HL-60/S4 treated with retinoic acid at 250 ng/mL for 4 days and 3 days (cell line): ENCODE results near the gene MERTK.
"Not testable (repeated sequence)": the region's sequence is repeated elsewhere in the genome, so short reads cannot be mapped to it uniquely, and the experiment has no call there.

Experiments used
- in situ Hi-C: fragments of 300-500 bp; cut with MboI; formaldehyde crosslinking; loops from 2 replicates; pipeline ENCODE4 v1.7.0; 2022; ENCODE audit warnings: low sequenced_read_pairs

MERTK gene

DNA sequence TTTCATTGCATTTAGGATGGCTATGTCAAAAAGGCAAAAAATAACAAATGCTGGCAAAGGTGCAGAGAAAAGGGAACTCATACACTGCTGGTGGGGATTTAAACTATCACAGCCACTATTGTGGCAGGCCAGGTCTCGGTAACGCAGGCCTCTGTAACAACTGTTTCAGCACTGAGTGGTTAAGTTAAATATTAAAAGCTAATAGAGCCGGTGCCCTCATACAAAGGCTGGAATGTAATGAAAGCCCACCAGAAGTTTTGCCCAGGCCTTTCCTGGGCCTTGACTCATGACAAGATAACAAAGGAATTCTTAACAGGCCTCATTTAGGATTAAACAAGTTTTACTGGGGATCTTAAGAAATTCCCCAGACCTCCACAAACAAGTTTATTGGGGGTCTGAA is 10.7 kb downstream of the MERTK start:
- in situ Hi-C loops, result no loop called here

DNA sequence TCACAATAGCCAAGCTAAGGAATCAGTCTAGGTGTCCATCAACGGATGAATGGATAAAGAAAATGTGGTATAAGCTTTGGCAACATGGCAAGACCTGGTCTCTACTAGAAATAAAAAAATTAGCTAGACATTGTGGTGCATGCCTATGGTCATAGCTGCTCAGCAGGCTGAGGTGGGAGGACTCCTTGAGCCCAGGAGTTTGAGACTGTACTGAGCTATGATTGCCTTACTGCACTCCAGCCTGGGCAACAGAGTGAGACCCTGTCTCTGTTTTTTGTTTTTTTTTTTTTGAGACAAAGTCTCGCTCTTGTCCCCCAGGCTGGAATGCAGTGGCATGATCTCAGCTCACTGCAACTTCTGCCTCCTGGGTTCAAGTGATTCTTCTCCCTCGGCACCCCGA is 11.6 kb downstream of the MERTK start:
- in situ Hi-C loops, result not testable (repeated sequence)

DNA sequence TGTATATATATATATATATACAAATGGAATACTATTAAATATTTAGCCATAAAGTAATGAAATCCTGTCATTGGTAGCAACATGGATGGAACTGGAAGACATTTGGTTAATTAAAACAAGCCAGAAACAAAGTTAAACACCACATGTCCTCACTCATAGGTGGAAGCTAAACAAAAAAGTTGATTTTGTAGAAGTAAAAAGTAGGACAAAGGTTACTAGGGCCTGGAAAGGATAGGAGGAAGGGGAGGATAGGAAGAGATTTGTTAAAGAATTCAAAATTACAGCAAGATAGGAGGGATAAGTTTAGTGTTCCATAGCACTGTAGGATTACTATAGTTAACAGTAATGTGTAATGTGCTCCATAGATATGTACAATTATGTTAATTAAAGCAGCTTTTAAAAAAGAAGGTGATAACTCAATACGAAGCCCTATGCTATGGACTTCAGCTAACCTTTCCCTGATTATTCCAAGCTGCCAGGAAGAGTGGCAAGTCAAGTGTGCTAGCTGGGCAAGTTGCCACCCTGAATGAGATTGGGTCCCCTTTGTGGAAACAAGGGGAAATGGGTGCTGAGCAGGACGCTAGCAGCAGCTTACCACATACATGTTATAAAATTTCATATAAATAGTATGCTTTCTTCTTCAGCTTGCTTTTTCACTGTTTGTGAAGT is 12.3 kb downstream of the MERTK start:
- in situ Hi-C loops, result no loop called here

DNA sequence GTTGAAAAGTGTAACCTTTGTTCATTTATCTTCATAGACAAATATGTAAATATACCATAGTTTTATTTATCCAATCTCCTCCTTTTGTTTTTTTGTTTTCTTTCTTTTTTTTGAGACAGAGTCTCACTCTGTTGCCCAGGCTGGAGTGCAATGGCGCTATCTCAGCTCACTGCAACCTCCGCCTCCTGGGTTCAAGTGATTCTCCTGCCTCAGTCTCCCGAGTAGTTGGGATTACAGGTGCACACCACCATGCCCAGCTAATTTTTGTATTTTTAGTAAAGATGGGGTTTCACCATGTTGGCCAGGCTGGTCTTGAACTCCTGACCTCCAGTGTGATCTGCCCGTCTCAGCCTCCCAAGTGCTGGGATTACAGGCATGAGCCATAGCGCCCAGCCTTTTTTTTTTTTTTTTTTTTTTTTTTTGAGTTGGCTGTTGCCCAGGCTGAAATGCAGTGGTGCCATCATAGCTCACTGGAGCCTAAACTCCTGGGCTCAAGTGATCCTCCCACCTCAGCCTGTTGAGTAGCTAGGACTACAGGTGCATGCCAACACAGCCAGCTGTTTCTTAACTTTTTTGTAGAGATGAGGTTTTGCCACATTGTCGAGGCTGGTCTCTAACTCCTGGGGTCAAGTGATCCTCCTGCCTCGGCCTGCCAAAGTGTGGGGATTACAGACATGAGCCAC is 13.0 kb downstream of the MERTK start:
- in situ Hi-C loops, result not testable (repeated sequence)

DNA sequence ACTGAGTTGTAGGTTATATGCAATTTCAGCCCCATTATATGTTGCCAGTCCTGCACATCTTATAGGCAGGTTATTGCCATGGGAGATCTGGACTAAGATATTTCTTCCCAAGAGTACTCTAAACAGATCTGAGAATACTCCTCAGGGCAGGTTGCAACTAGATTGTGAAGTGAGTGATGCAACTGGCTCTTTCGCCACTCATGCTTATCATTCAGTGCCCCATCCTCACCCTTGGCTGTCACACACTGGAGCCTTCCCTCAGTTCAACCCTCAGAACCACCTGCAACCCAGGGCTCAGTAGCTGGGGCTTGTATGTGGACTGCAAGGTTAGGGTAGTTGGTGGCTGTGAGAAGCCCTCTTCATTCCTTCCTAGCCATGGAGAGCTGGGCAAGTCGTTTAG is 14.1 kb downstream of the MERTK start:
- in situ Hi-C loops, result no loop called here

DNA sequence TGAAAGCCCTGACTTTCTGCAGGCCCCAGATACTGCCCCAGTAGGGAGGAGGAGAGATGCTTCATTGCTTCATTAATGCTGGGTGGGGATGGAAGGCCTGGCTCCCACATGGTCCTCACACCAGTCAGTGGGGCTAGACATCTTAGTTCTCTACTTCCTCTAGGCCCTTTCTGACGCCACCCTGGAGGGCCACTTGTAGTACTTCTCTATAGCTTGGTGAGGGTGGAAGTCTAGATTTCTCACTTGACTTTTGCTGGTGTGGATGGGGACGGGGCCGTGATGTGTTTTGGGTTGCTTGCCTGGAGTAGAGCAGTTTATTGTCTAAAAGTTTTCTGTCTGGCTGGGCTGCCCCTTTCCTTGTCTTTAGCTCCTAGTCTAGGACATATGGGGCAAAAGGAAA is 18.7 kb downstream of the MERTK start:
- in situ Hi-C loops, result no loop called here

DNA sequence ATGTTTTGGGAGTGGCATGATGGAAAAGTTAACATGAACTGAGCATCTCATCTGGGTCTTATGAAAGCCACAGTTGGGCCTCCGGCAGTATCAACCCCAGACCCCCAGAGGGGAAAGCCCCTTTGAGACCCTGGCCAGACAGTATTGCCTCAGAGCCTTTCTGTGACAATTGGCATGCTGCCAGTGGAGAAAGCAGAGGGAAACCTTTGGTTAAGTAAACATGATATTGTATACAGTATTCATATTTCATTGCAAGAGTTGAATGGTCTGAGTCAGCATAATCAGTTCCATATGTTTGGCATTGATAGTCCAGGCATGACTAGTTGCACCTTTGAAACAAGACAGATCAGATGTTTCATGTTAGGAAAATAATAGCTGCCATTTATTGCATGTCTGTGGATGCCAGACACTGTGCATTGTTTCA is 20.0 kb downstream of the MERTK start:
- in situ Hi-C loops, result no loop called here

DNA sequence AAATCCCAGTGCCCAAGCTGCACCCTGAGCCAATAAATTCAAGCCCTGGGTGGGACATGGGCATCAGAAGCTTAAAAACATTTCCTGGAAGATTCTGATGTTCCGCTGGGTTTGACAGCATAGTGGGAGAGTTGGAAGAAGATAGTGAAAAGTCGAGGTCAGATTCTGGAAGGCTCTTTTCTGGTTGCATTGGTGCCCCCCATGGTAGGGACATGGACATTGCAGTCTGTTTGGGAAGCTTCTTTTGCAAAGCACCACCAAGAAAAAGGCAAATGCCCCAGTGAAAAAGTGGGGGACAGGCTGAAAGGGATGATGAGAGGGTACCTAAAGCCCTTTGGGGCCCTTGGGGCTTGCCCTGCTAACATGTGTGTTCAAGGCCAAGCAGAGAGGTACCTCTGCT is 21.0 kb downstream of the MERTK start:
- in situ Hi-C loops, result no loop called here

DNA sequence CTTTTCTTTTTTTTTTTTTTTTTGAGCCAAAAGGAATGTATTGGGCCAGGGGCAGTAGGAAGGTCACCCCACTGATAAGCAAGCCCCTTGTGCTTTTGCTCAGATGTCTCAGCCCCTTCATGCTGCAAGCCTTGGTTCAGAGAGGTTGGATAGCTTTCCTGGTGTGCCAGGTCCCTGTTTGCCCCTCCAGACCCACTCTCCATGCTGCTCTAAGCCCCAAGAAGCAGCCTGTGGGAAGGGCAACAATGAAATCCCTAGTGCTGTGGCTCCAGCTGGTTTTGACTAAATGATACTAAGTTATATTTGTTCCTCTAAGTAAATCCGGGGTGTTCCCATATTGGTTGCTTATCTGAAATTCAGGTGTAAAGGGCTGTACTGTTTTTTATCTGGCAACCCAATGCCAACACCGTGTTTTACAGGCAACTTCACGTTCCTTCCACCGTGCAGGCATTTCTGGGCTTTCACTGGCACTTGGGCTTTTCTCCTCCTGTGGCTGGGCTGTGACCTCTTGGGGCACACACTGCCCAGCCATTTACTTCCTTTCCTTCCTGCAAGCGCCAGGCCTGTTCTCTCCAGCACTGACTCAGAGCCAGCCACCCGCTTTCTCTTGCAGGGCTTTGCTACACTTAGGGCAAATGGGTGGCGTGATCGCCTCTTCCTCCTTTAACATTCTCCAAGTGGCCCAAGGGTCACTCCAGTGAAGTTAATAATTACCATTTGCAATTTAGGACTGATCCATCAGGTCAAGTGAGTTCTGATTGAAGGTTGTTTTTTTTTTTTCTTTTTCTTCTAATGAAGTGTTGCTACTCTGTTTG is 21.6 kb downstream of the MERTK start:
- in situ Hi-C loops, result no loop called here

DNA sequence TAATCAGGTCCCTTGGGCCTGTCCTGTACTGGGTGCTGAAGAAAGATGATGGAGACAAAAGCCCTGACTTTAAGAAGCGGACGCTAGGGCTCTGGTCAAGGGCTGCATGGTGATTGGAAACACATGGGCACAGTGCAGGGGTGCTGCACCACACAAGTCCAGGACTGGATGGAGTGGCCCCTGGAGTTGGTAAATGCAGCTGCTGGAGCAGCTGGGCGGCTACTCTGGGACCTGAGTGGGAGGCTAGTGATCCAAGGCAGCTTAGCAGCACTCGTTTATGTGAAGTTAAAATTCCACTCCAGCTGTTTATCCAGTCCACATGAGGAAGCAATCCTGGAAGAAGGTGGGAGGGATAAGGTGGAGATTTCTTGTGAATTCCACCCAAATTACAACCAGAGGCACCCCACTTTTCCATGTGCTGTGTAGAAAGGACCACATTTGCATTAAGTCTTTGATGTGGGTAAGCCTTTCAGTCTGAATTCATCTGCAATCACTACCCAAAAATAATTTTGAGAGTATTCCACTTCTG is 24.9 kb downstream of the MERTK start:
- in situ Hi-C loops, result no loop called here

DNA sequence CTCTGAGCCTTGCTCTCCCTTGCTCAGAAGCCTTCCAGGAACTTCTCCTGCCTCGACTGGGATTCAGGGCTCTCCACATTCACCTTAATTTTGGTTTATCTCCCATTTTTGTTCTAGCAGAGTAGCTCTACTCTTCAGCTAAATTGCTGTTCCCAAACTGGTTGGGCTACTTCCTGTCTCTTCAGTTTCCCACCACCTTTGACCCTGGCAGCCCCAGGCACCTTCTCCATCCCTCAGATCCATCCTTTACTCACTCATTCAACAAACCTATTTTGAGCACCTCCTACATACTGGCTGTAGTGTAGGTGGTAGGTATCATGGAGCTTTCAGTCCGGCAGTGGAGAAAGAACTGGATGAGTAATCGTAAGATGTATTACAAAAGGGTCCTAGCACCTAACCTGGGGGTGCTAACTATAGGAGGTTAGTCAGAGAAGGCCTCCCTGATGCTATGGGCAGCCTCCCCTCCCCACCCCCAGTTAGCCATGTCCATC is 26.3 kb downstream of the MERTK start:
- in situ Hi-C loops, result no loop called here

DNA sequence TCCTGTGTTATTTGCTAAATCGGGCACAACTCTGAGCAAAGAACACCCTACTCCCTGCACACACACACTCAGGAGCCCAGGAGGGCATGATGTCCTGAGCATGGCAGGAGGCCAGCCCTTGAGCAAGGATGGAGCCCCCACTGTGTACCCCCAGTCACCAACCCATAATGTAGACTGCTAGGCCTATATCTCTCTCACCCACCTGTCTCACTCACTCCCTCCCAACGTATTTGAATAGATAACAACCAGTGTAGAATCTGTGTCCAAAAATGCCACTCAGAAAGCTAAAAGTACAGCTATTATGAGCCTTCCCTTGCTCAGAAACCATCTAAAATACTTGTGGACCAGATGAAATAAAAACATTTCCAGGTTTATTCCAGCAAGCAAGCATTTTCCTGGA is 29.3 kb downstream of the MERTK start:
- in situ Hi-C loops, result no loop called here

DNA sequence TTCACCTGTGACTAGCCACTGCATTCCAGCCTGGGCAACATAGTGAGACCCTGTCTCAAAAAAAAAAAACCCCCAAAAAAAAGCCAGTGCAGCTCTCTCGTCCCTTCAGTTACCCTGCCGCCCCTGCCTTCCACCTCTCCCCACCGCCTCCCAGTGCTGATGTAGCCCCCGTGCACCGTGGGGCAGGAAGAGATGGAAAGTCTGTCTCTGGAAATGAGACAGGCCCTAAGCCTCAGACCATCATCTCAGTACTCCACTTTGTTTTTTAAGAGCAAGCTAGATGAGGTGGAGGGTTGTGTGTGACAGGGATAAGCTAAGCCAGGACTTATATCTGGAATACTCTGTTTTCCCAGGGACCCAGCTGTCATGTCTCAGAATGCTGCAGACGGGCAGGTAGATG is 32.0 kb downstream of the MERTK start:
- in situ Hi-C loops, result no loop called here

DNA sequence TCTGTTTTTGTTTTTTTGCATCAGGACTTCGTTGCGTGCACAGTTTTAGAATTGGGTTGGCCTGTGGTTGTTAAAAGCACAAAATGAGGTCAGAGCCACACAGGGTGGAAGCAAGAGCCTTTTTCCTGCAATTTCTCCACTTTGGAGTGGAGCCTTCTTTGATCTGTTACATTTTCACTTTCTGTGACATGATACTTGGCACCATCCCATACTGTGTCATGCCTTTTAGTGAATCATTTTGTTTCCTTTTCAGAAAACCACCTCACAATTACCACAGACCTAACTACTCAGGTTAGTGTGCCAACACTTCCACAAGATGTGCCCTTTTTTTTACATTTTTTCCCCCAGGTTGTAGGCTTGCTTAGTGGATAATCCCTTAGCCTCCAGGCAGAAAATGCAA is 32.5 kb downstream of the MERTK start:
- in situ Hi-C loops, result no loop called here

DNA sequence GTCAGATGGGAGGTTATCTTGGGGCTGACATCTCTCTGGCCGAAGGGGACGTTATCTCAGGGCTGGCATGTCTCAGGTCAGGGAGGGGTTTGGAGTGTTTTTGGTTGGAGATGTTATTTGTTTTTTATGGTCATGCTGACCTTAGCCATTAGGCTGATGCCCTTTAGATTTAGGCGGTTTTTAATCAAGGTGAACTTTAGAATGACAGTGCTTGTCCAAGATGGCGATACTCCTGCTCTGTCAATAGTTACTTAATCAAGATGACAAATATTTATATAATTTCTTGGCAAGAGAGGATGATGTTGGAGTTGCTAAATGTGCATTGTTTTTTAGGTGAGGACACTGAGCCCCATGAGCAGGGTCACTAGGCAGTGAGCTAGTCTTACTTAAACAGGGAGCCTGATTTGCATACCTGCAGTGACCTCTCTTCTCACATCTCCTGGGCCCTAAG is 34.5 kb downstream of the MERTK start:
- in situ Hi-C loops, result no loop called here

DNA sequence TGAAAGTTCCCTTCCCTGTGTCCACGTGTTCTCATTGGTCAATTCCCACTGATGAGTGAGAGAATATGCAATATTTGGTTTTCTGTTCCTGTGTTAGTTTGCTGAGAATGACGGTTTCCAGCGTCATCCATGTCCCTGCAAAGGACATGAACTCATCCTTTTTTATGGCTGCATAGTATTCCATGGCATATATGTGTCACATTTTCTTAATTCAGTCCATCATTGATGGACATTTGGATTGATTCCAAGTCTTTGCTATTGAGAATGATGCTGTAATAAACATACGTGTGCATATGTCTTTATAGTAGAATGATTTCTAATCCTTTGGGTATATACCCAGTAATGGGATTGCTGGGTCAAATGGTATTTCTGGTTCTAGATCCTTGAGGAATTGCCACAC is 35.5 kb downstream of the MERTK start:
- in situ Hi-C loops, result not testable (repeated sequence)

DNA sequence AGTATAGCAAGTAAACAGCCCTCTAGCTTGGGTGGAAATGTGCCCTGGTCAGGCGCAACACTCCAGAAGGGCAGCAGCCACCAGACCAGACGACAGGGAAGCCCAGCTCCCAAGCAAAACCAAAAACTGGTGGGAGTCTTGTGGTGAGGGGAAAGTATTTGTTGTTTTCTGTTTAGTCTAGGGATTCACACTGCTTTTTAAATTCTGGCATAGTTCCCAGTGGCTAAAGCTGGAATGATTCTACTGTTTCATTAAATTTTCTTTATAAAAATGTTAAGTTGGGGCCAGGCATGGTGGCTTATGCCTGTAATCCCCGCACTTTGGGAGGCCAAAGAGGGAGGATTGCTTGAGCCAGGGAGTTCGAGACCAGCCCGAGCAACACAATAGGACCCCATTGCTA is 38.5 kb downstream of the MERTK start:
- in situ Hi-C loops, result no loop called here

DNA sequence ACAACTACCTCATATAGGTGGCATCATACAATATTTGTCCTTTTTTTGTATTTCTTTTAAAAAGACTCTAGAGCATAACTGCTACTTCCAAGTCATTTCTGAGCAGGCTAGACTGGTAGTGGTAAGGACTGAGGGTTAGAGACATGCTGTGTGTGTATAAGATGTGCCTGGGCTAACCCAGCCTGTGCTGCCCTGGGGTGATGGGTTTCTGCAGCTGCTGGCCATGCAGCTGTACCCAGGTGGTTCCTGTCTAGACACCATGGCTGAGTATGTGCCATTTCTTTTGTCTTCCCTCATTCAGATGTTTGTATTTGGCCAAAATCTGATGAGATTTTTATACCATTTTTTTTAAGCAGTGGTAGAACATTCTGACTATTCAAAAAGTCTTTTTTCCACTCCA is 40.0 kb downstream of the MERTK start:
- in situ Hi-C loops, result no loop called here

DNA sequence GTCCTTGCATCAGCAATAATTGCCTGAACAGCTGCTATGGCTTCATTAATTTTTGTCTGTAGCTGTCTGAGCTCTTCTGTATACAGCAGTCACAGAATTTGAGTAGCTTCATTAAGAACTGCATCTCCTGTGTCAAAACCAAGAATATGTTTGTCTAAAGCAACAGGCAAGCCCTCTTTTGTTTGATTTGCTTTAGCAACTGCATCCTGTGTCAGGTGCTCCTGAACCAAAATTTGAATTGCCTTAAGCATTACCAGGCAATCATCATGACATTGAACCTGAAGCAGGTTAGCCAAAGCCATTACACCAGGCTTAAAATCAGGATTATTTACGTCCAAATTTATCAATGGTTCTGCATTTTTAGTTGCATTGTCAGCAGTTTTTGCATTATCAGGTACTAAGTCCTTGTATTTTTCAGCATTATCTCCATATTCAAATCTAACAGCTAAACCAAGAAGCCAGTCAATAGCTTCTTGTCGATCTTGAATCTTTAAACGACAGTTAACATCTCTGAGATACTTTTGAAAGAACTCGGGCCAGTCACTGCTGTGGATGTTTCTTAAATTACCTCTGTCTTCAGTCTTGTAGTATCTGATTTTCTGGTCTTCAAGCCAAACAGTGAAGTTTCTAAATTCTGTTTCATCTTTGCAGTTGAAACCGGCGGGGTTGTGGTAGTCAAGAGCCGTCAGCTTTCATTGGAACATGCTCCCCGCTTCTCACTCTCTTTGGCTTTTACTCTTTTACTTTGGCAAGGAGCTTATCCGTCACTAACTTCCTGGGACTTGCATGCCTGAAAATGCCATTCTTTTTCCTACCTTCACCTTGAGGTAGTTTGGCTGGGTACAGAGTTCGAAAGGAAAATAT is 42.2 kb downstream of the MERTK start:
- in situ Hi-C loops, result no loop called here

DNA sequence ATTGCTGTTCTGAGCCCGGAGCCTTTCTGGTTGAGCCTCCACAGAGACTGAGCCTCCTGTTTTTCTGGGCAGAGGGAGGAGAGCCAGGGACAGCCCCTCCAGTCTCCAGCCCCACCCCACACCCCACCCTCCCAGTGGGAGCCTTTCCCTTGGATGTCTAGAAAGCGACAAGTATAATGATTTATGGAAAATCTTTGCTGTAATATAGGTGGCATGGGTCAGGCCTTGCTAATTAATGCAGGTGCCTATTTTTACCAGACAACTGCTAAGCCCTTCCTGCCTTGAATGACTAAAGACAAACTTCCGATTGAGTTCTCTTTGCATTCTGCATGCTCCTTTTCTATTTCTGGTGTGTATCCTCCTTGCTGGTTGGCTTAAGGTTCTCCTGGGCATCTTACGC is 43.1 kb downstream of the MERTK start:
- in situ Hi-C loops, result no loop called here
